CD4-positive, alpha-beta T cell (primary cell): ENCODE results near the gene TUBGCP4. TPM values are rescaled to one million over a fixed set of nuclear protein-coding genes. Genes with fewer than 3 reads are reported as not detected.

Experiments
- ATAC-seq: fragments of 200-7000 bp; cut with Tn5 transposase; one replicate; pipeline ENCODE4 v1.10.0; 2022; ENCODE audit warnings: mild to moderate bottlenecking; ENCODE audit not compliant: poor library complexity
- CTCF ChIA-PET: fragments of 350-600 bp; sonication (Branson Sonifier 250); formaldehyde crosslinking; loops from one replicate; lab custom pipeline; 2021; ENCODE audit warnings: antibody characterized with exemption, inconsistent platforms; lab: Charles Lee
- POLR2A ChIA-PET: fragments of 350-600 bp; sonication (Branson Sonifier 250); formaldehyde crosslinking; loops from one replicate; lab custom pipeline; 2021; ENCODE audit warnings: antibody characterized with exemption, inconsistent platforms; lab: Charles Lee
- DNase-seq, 14 experiments: peaks; one replicate each; pipeline ENCODE4 v3.0.0-alpha.2; 2013 to 2020; ENCODE audit warnings: mixed read lengths in 2 of 14
- H3K27ac ChIP-seq, 2 donors: one replicate each; pipeline versions ENCODE4 v1.5.1 to v1.7.0; 2013; ENCODE audit warnings: low read length in 2 of 2, low read depth in 1 of 2, mild to moderate bottlenecking in 1 of 2
- H3K27me3 ChIP-seq, 2 experiments: 1 replicate in 1 of 2; 2 replicates in 1 of 2; pipeline versions ENCODE4 v1.6.1 to v1.7.0; 2013; ENCODE audit warnings: low read length in 2 of 2, control low read depth in 1 of 2, mild to moderate bottlenecking in 1 of 2, moderate library complexity in 1 of 2; ENCODE audit not compliant: insufficient read depth in 2 of 2, control insufficient read depth in 1 of 2
- H3K36me3 ChIP-seq: one replicate; pipeline ENCODE4 v1.6.1; 2013; ENCODE audit warnings: low read length, control low read depth; ENCODE audit not compliant: insufficient read depth
- H3K4me1 ChIP-seq: one replicate; pipeline ENCODE4 v1.6.1; 2013; ENCODE audit warnings: low read length, control low read depth; ENCODE audit not compliant: insufficient read depth
- H3K4me3 ChIP-seq: one replicate; pipeline ENCODE4 v1.5.1; 2013; ENCODE audit warnings: mild to moderate bottlenecking, low read length, moderate library complexity
- H3K9me3 ChIP-seq, 2 experiments: 1 replicate in 1 of 2; 2 replicates in 1 of 2; pipeline versions ENCODE4 v1.6.1 to v1.7.0; 2013; ENCODE audit warnings: low read length in 2 of 2, mild to moderate bottlenecking in 2 of 2, control low read depth in 1 of 2, moderate library complexity in 1 of 2; ENCODE audit not compliant: control insufficient read depth in 1 of 2, insufficient read depth in 1 of 2
- H3K27ac Mint-ChIP-seq: one replicate; pipeline ENCODE4 v1.8.0; 2020; ENCODE audit warnings: mixed read lengths
- H3K27me3 Mint-ChIP-seq: one replicate; pipeline ENCODE4 v1.8.0; 2021; ENCODE audit warnings: mixed read lengths
- H3K36me3 Mint-ChIP-seq: one replicate; pipeline ENCODE4 v1.8.0; 2021; ENCODE audit warnings: low read depth, mixed read lengths
- H3K4me1 Mint-ChIP-seq: one replicate; pipeline ENCODE4 v1.8.0; 2021; ENCODE audit warnings: low read depth, mixed read lengths
- H3K4me3 Mint-ChIP-seq: one replicate; pipeline ENCODE4 v1.8.0; 2020; ENCODE audit warnings: mild to moderate bottlenecking, mixed read lengths
- H3K9me3 Mint-ChIP-seq: one replicate; pipeline ENCODE4 v1.8.0; 2020; ENCODE audit warnings: mixed read lengths
- CTCF ChIP-seq: fragments of 200-600 bp; IDR thresholded peaks from one replicate; pipeline ENCODE4 v1.8.0; 2022; ENCODE audit warnings: antibody characterized with exemption, mild to moderate bottlenecking
- intact Hi-C, 2 experiments: fragments of 100-400 bp; cut with DNase I in 1 of 2; cut with micrococcal nuclease in 1 of 2; formaldehyde crosslinking; loops; one replicate each; pipeline versions ENCODE4 v1.15.1 to v1.9.0; 2023 to 2025; cut with DNase I, micrococcal nuclease
- total RNA-seq, 174 experiments: library from RNA in 2 of 174; stranded (reverse) in 2 of 174; gene quantifications; one replicate each; pipeline ENCODE4 v1.2.3 and lab custom pipeline; 2021 to 2026

TUBGCP4 gene
- total RNA-seq, 2 experiments from 2014 or later = 4.1 to 5.9 TPM

GRCh38 chr15:43436395-43436794 lies 65.5 kb downstream of the TUBGCP4 start:
- Histone ChIP-seq H3K27ac (no peak overlapping the region), H3K9me3 (no peaks in the 10 kb centered on the region), H3K36me3 (peaks cover 48% of the 10 kb centered on the region), H3K4me3 (no peak overlapping the region), H3K4me1 (no peaks in the 10 kb centered on the region), H3K27me3 (no peaks in the 10 kb centered on the region)
- no peak for TF ChIP-seq CTCF
- peaks cover 87% of the 10 kb centered on the region for H3K36me3 Mint-ChIP-seq
- ChIA-PET CTCF (no interaction called here), POLR2A (no interaction called here)
- H3K9me3 Mint-ChIP-seq = no peaks in the 10 kb centered on the region
- intact Hi-C loops = no loop called here
- DNase-seq = no peak
- no peak for ATAC-seq
- no peaks in the 10 kb centered on the region for H3K4me1 Mint-ChIP-seq
- H3K4me3 Mint-ChIP-seq = no peak overlapping the region
- no peak overlapping the region for H3K27ac Mint-ChIP-seq
- H3K27me3 Mint-ChIP-seq = no peaks in the 10 kb centered on the region

GRCh38 chr15:43439268-43439667 lies 68.4 kb downstream of the TUBGCP4 start:
- no peak overlapping the region for H3K4me3 ChIP-seq
- Mint-ChIP-seq H3K27me3 (no peaks in the 10 kb centered on the region), H3K36me3 (peaks cover 69% of the 10 kb centered on the region), H3K27ac (no peak overlapping the region), H3K4me1 (no peaks in the 10 kb centered on the region), H3K9me3 (no peaks in the 10 kb centered on the region), H3K4me3 (no peak overlapping the region)
- no peaks in the 10 kb centered on the region for H3K9me3 ChIP-seq
- CTCF ChIA-PET = no interaction called here
- no peaks in the 10 kb centered on the region for H3K4me1 ChIP-seq
- intact Hi-C loops = no loop called here
- ATAC-seq = no peak
- no peak overlapping the region for H3K27ac ChIP-seq
- POLR2A ChIA-PET = no interaction called here
- no peak for DNase-seq
- no peaks in the 10 kb centered on the region for H3K27me3 ChIP-seq
- TF ChIP-seq CTCF = no peak
- peaks cover 27% of the 10 kb centered on the region for H3K36me3 ChIP-seq

GRCh38 chr15:43440721-43441281 lies 69.9 kb downstream of the TUBGCP4 start:
- CTCF ChIA-PET = interaction anchor here (2.0 kb wide), 1 partner anchor 73 kb away, joined by 11 read pairs; no protein-coding TSS in a partner anchor
- POLR2A ChIA-PET = no interaction called here

More at GRCh38 chr15:43440721-43441281, 69.9 kb downstream of the TUBGCP4 start:
- H3K4me3 Mint-ChIP-seq = no peak overlapping the region
- no peaks in the 10 kb centered on the region for H3K9me3 Mint-ChIP-seq
- intact Hi-C loops = no loop called here
- no peak overlapping the region for H3K4me3 ChIP-seq
- no peaks in the 10 kb centered on the region for H3K4me1 Mint-ChIP-seq
- peaks cover 75% of the 10 kb centered on the region for H3K36me3 Mint-ChIP-seq
- peaks cover 35% of the 10 kb centered on the region for H3K36me3 ChIP-seq
- no peaks in the 10 kb centered on the region for H3K27me3 Mint-ChIP-seq
- DNase-seq (peak in 4 of 14 experiments; percentile 10 to 67 (median 49)), ATAC-seq (peak; percentile 56)
- peak; percentile 21 for TF ChIP-seq CTCF
- no peaks in the 10 kb centered on the region for H3K27me3 ChIP-seq
- H3K9me3 ChIP-seq = no peaks in the 10 kb centered on the region
- H3K27ac ChIP-seq = no peak overlapping the region
- no peaks in the 10 kb centered on the region for H3K4me1 ChIP-seq
- no peak overlapping the region for H3K27ac Mint-ChIP-seq
